Endothelial cell of umbilical vein (primary cell): Measurements from ENCODE around the gene FAM168A. TPM values are rescaled to one million over a fixed set of nuclear protein-coding genes. Genes with fewer than 3 reads are reported as not detected.

ENCODE experiments used
- BruUV-seq: library from RNA; stranded (reverse); fragments of 400-500 nt; replicated peaks from 2 replicates; lab custom pipeline; 2021; lab: Mats Ljungman, UMichigan
- CTCF ChIA-PET: fragments of 300-600, 350-600 bp; sonication (Branson Sonifier 250); formaldehyde crosslinking; loops from one replicate; lab custom pipeline; 2021; ENCODE audit warnings: antibody characterized with exemption, inconsistent platforms; lab: Charles Lee
- POLR2A ChIA-PET: fragments of 300-600, 350-600 bp; sonication (Branson Sonifier 250); formaldehyde crosslinking; loops from one replicate; lab custom pipeline; 2021; ENCODE audit warnings: antibody characterized with exemption, inconsistent platforms; lab: Charles Lee
- DNase-seq: peaks from one replicate; pipeline ENCODE4 v3.0.0-alpha.2; 2011; ENCODE audit warnings: low read depth, low spot score
- FAIRE-seq: peaks from 2 replicates; lab custom pipeline; 2011; peaks lifted over from hg19 to GRCh38; lab: Jason Lieb, UNC
- H2AFZ ChIP-seq: 2 replicates; pipeline ENCODE4 v1.6.0; 2012; ENCODE audit warnings: low read depth, low read length, control low read depth, inconsistent platforms
- H3K27ac ChIP-seq: 2 replicates; pipeline ENCODE4 v1.5.1; 2011; ENCODE audit warnings: low read depth, mild to moderate bottlenecking, control low read depth, low read length, moderate library complexity; ENCODE audit not compliant: insufficient read depth
- H3K27me3 ChIP-seq, 2 experiments: 2 replicates each; pipeline versions ENCODE4 v1.6.0 to v1.6.1; 2011; ENCODE audit warnings: low read length in 2 of 2, mixed read lengths in 1 of 2; ENCODE audit not compliant: control insufficient read depth in 2 of 2, insufficient read depth in 2 of 2
- H3K36me3 ChIP-seq, 2 experiments: 2 replicates in 1 of 2; 3 replicates in 1 of 2; pipeline ENCODE4 v1.5.1; 2011; ENCODE audit warnings: low read length in 2 of 2, mild to moderate bottlenecking in 1 of 2, moderate library complexity in 1 of 2; ENCODE audit not compliant: control insufficient read depth in 2 of 2, insufficient read depth in 2 of 2; ENCODE audit errors: extremely low read depth in 1 of 2
- H3K4me1 ChIP-seq: 3 replicates; pipeline ENCODE4 v1.5.1; 2011; ENCODE audit warnings: mild to moderate bottlenecking, low read length; ENCODE audit not compliant: control insufficient read depth, insufficient read depth; ENCODE audit errors: extremely low read depth
- H3K4me2 ChIP-seq: 2 replicates; pipeline ENCODE4 v1.6.1; 2011; ENCODE audit warnings: low read length, control low read depth, mixed read lengths; ENCODE audit not compliant: insufficient read depth
- H3K4me3 ChIP-seq, 3 experiments: fragments of 200-600 bp in 1 of 3; sonication (generic), shearing (Covaris generic) in 1 of 3; replicated peaks in 1 of 3; 2 replicates each; pipeline ENCODE4 v1.5.1; 2011 to 2016; ENCODE audit warnings: control low read depth in 3 of 3, low read length in 3 of 3, mild to moderate bottlenecking in 2 of 3, inconsistent platforms in 1 of 3, low read depth in 1 of 3, moderate library complexity in 1 of 3; ENCODE audit not compliant: insufficient read depth in 1 of 3
- H3K79me2 ChIP-seq: 2 replicates; pipeline ENCODE4 v1.6.0; 2012; ENCODE audit warnings: low read length, inconsistent platforms; ENCODE audit not compliant: control insufficient read depth, insufficient read depth
- H3K9ac ChIP-seq: replicated peaks from 2 replicates; pipeline ENCODE3; 2011; ENCODE audit warnings: low read length, control low read depth; ENCODE audit not compliant: insufficient read depth; ENCODE audit errors: extremely low read depth
- H3K9me1 ChIP-seq: replicated peaks from 3 replicates; pipeline ENCODE4 v1.6.0; 2011; ENCODE audit warnings: mild to moderate bottlenecking, low read length; ENCODE audit not compliant: control insufficient read depth, insufficient read depth; ENCODE audit errors: extremely low read depth
- H3K9me3 ChIP-seq: replicated peaks from 2 replicates; pipeline ENCODE4 v1.5.1; 2012; ENCODE audit warnings: low read length, inconsistent platforms; ENCODE audit not compliant: control insufficient read depth, insufficient read depth
- H4K20me1 ChIP-seq: replicated peaks from 2 replicates; pipeline ENCODE3; 2011; ENCODE audit warnings: mild to moderate bottlenecking, low read length; ENCODE audit not compliant: control insufficient read depth, insufficient read depth; ENCODE audit errors: extremely low read depth
- CTCF ChIP-seq, 2 donors: IDR thresholded peaks; 1 replicate in 1 of 2; 2 replicates in 1 of 2; pipeline ENCODE4 v1.5.1; 2011; ENCODE audit warnings: low read length in 2 of 2, mild to moderate bottlenecking in 2 of 2, moderate library complexity in 2 of 2, control low read depth in 1 of 2, inconsistent platforms in 1 of 2, low read depth in 1 of 2; ENCODE audit not compliant: insufficient read depth in 1 of 2; ENCODE audit errors: extremely low read depth in 1 of 2
- EZH2 ChIP-seq: IDR thresholded peaks from 2 replicates; pipeline ENCODE4 v1.6.1; 2012; ENCODE audit warnings: borderline replicate concordance, low read depth, mild to moderate bottlenecking, moderate library complexity, low read length, inconsistent platforms; ENCODE audit not compliant: severe bottlenecking
- FOS ChIP-seq: IDR thresholded peaks from 2 replicates; pipeline ENCODE4 v1.6.1; 2011; ENCODE audit warnings: mild to moderate bottlenecking, low read length, moderate library complexity, borderline replicate concordance; ENCODE audit not compliant: insufficient read depth
- JUN ChIP-seq: IDR thresholded peaks from 2 replicates; pipeline ENCODE4 v1.6.1; 2011; ENCODE audit warnings: borderline replicate concordance, low read depth; ENCODE audit not compliant: insufficient read length, insufficient read depth
- MAX ChIP-seq: IDR thresholded peaks from 2 replicates; pipeline ENCODE4 v1.6.1; 2011; ENCODE audit not compliant: insufficient read depth, insufficient read length
- MYC ChIP-seq: IDR thresholded peaks from one replicate; pipeline ENCODE4 v1.6.1; 2011; ENCODE audit warnings: mild to moderate bottlenecking, low read depth, low read length
- POLR2A ChIP-seq: IDR thresholded peaks from 2 replicates; pipeline ENCODE4 v1.6.1; 2012; ENCODE audit warnings: low read depth, mild to moderate bottlenecking, control low read depth, low read length
- POLR2AphosphoS5 ChIP-seq: IDR thresholded peaks from 2 replicates; pipeline ENCODE4 v1.6.1; 2012; ENCODE audit warnings: low read depth, mild to moderate bottlenecking, control low read depth, low read length, moderate library complexity; ENCODE audit not compliant: insufficient read depth
- dilution Hi-C: fragments of 300-500 bp; cut with MboI; formaldehyde crosslinking; loops from one replicate; pipeline ENCODE4 v1.15.0; 2019; ENCODE audit warnings: low sequenced_read_pairs; ENCODE audit not compliant: extremely low pct_ligation_motif_present
- intact Hi-C: fragments of 100-400 bp; cut with micrococcal nuclease; formaldehyde crosslinking; loops from one replicate; pipeline ENCODE4 v1.10.0; 2022
- polyA plus RNA-seq, 4 experiments: library from polyadenylated mRNA; depleted of rRNA in 3 of 4; stranded (reverse) in 3 of 4; unstranded in 1 of 4; fragments of >200 nt; gene quantifications; 2 replicates each; pipeline versions ENCODE4 v1.2.1 to v1.2.3, GENCODE V29; 2011 to 2012; ENCODE audit warnings: missing spikeins in 1 of 4
- total RNA-seq: library from RNA; stranded (reverse); gene quantifications from 2 replicates; pipeline ENCODE4 v1.2.3, GENCODE V29; 2021

The FAM168A gene
- total and polyA plus RNA-seq, 2 donors (not counting 3 experiments of a cell fraction or from before 2014, with no cell fraction given): 17.0 to 20.5 TPM

- no TSS peak for BruUV-seq
- CTCF ChIA-PET: interaction anchor here (0.6 to 3.2 kb wide), 7 partner anchors 7 to 1440 kb away, joined by 3 to 10 read pairs (median 5); no protein-coding TSS in a partner anchor
- H3K27me3 ChIP-seq: no peaks in the 10 kb centered on the region
- H3K4me3 ChIP-seq: no peak overlapping the region
- H3K79me2 ChIP-seq: no peaks in the 10 kb centered on the region
- H3K9me3 ChIP-seq: no peaks in the 10 kb centered on the region
- intact Hi-C loops: no loop called here
- H3K4me2 ChIP-seq: no peak overlapping the region
- dilution Hi-C loops: no loop called here
- no peak overlapping the region for H3K9ac ChIP-seq
- POLR2A ChIA-PET: interaction anchor here (0.6 kb wide), 1 partner anchor 155 kb away, joined by 3 read pairs; no protein-coding TSS in a partner anchor
- FAIRE-seq (no peak), DNase-seq (no peak)
- peaks cover 9% of the 10 kb centered on the region for H3K4me1 ChIP-seq
- H3K27ac ChIP-seq: no peak overlapping the region
- TF ChIP-seq POLR2A (no peak), MAX (no peak), POLR2AphosphoS5 (no peak), JUN (no peak)
- no peak overlapping the region for H2AFZ ChIP-seq
- H3K9me1 ChIP-seq: no peaks in the 10 kb centered on the region
- no peaks in the 10 kb centered on the region for H4K20me1 ChIP-seq
- H3K36me3 ChIP-seq: no peaks in the 10 kb centered on the region
Observed at GRCh38 chr11:73415854-73416615, 181.9 kb downstream of the FAM168A start.

GRCh38 chr11:73414977-73415651 is 182.8 kb downstream of the FAM168A start:
- dilution Hi-C loops: no loop called here
- no peaks in the 10 kb centered on the region for H3K27me3 ChIP-seq
- DNase-seq: no peak

More at GRCh38 chr11:73414977-73415651, 182.8 kb downstream of the FAM168A start:
- H3K27ac ChIP-seq: no peak overlapping the region
- H3K79me2 ChIP-seq: no peaks in the 10 kb centered on the region
- H3K4me1 ChIP-seq: peaks cover 9% of the 10 kb centered on the region
- no peak overlapping the region for H3K4me2 ChIP-seq
- H3K9me1 ChIP-seq: no peaks in the 10 kb centered on the region
- no peaks in the 10 kb centered on the region for H3K9me3 ChIP-seq
- no peaks in the 10 kb centered on the region for H4K20me1 ChIP-seq
- H3K4me3 ChIP-seq: no peak overlapping the region
- peak; percentile 21 for FAIRE-seq
- no peak overlapping the region for H2AFZ ChIP-seq
- CTCF ChIA-PET: interaction anchor here (0.6 to 3.2 kb wide), 10 partner anchors 8 to 1439 kb away, joined by 3 to 10 read pairs (median 4); no protein-coding TSS in a partner anchor
- intact Hi-C loops: no loop called here
- no peak overlapping the region for H3K9ac ChIP-seq
- POLR2A ChIA-PET: no interaction called here
- no peaks in the 10 kb centered on the region for H3K36me3 ChIP-seq
- no TSS peak for BruUV-seq
- no peak for TF ChIP-seq POLR2AphosphoS5
- TF ChIP-seq MAX: no peak
- TF ChIP-seq CTCF (IDR thresholded peaks at IDR 0.05; ENCODE audit: extremely low read depth in 1 of 2, insufficient read depth in 1 of 2, low read depth in 1 of 2, low read length in 2 of 2): no peak
- no peak for TF ChIP-seq EZH2
- no peak for TF ChIP-seq POLR2A
- TF ChIP-seq MYC: no peak
- no peak for TF ChIP-seq FOS
- no peak for TF ChIP-seq JUN
